HG03521 (cell line): Measurements from ENCODE around the gene PRKCE.

ENCODE experiments used
- ATAC-seq: cut with Tn5 transposase; IDR thresholded peaks from one replicate; pipeline ENCODE4 v1.9.1; 2021; ENCODE audit warnings: mild to moderate bottlenecking, moderate library complexity; ENCODE audit not compliant: unreplicated experiment

Gene PRKCE

GRCh38 chr2:46025676-46026075 lies 374.2 kb downstream of the PRKCE start:
- no peak for ATAC-seq

- ATAC-seq: no peak
Measured at GRCh38 chr2:46026431-46026830, 375.0 kb downstream of the PRKCE start.

GRCh38 chr2:46029332-46029811 lies 377.9 kb downstream of the PRKCE start:
- no peak for ATAC-seq

GRCh38 chr2:46030330-46030729 lies 378.9 kb downstream of the PRKCE start:
- ATAC-seq: no peak

- ATAC-seq: no peak
Measured at GRCh38 chr2:46032161-46032813, 380.8 kb downstream of the PRKCE start.

GRCh38 chr2:46032996-46033395 lies 381.5 kb downstream of the PRKCE start:
- no peak for ATAC-seq

- no peak for ATAC-seq
Measured at GRCh38 chr2:46034535-46034934, 383.1 kb downstream of the PRKCE start.

GRCh38 chr2:46036929-46037328 lies 385.5 kb downstream of the PRKCE start:
- no peak for ATAC-seq

- ATAC-seq: no peak
Measured at GRCh38 chr2:46039543-46040303, 388.2 kb downstream of the PRKCE start.

- ATAC-seq: no peak
Measured at GRCh38 chr2:46040563-46041155, 389.2 kb downstream of the PRKCE start.

GRCh38 chr2:46041434-46041833 lies 390.0 kb downstream of the PRKCE start:
- ATAC-seq: no peak

GRCh38 chr2:46042207-46042637 lies 390.7 kb downstream of the PRKCE start:
- ATAC-seq: no peak

GRCh38 chr2:46042711-46043110 lies 391.2 kb downstream of the PRKCE start:
- ATAC-seq: no peak

- ATAC-seq: no peak
Measured at GRCh38 chr2:46045888-46046287, 394.4 kb downstream of the PRKCE start.

- ATAC-seq: no peak
Measured at GRCh38 chr2:46047290-46047689, 395.8 kb downstream of the PRKCE start.

- ATAC-seq: no peak
Measured at GRCh38 chr2:46048693-46049092, 397.2 kb downstream of the PRKCE start.

GRCh38 chr2:46050027-46050426 lies 398.6 kb downstream of the PRKCE start:
- ATAC-seq: no peak

- ATAC-seq: no peak
Measured at GRCh38 chr2:46050489-46050888, 399.0 kb downstream of the PRKCE start.

GRCh38 chr2:46051085-46051484 lies 399.6 kb downstream of the PRKCE start:
- ATAC-seq: no peak

GRCh38 chr2:46053564-46053963 lies 402.1 kb downstream of the PRKCE start:
- ATAC-seq: no peak

GRCh38 chr2:46056541-46056940 lies 405.1 kb downstream of the PRKCE start:
- ATAC-seq: no peak

GRCh38 chr2:46058140-46058539 lies 406.7 kb downstream of the PRKCE start:
- ATAC-seq: no peak
